Measurements from ENCODE around the gene MAFG.
A peak's percentile ranks its signal among the peaks of the same experiment; 100 is the strongest.
"Not testable (repeated sequence)": the region's sequence is repeated elsewhere in the genome, so short reads cannot be mapped to it uniquely, and the experiment has no call there.

MAFG gene

GRCh38 chr17:81957691-81958432 is 30.3 kb upstream of the MAFG start:
- DNase-seq = no peak

DNA sequence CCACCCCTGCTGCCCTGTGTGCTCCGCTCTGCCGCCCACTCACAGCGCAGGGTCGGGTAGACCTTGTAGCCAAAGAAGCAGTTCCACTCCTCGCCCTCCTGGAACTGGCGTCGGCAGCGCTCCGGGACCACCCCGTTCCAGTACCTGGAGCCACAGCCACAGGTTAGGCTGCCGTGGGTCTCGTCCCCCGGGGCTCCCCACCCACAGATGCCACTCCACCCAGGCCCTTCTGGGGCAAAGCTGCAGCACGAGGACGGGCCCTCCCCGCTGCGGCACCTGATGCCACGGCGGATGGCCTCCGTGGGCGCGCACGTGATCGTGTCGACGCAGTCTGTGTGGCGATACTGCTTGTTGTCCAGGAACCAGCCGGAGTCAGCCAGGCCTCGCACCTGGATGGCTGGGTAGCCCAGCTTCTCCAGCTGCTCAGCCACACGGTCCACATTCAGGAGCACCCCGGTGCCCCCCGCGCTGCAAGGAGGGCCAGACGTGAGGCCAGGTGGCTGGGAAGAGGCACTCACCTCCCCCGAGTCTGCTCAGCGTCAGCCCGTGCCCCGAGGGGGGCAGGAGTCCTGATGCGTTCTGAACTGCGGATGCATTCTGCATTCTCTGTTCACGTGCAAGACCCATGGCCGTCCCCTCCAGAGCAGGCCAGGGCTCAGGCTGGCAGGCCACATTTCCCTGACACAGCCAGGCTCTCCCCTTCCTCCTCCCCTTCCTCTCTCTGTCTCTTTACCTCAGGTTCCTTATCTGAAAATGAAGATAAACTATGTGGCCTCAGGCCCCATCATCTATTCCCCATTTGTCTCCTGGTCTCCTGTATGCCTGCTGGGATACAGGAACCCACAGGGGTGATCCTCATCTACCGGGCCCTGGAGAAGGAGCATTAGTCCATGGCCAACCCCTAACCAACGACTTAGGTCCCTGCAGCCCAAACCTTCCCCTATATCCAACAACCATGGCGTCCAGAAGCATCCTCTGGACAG is 29.4 kb upstream of the MAFG start:
- peak; percentile 69 for DNase-seq

GRCh38 chr17:81955756-81956544 is 28.4 kb upstream of the MAFG start:
- no peak for DNase-seq

DNA sequence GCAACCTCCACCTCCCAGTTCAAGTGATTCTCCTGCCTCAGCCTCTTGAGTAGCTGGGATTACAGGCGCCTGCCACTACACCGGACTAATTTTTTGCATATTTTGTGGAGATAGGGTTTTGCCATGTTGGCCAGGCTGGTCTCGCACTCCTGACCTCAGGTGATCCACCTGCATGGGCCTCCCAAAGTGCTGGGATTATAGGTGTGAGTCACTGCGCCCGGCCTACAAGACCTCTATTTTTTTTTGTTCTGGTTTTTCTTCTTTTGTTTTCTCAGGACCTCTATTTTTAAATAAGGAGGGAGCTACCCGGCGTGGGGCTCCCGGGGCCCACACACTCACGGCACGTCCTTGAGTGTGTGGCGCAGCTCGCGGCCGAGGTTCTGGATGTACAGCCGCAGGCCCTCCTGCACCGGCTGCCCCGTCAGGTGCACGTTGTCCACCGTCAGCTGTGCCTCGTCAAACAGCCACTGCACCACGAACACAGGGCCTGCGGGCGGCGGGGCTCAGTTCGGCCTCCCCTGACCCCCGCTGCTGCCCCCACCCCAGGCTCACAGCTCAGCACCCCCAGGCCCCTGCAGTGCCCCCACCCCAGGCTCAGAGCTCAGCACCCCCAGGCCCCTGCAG is 27.6 kb upstream of the MAFG start:
- no peak for DNase-seq

- DNase-seq = no peak
Measured at GRCh38 chr17:81954131-81955057, 26.9 kb upstream of the MAFG start.

GRCh38 chr17:81953443-81953842 is 25.9 kb upstream of the MAFG start:
- not testable (repeated sequence) for DNase-seq

- no peak for DNase-seq
Measured at GRCh38 chr17:81952792-81953228, 25.3 kb upstream of the MAFG start.

DNA sequence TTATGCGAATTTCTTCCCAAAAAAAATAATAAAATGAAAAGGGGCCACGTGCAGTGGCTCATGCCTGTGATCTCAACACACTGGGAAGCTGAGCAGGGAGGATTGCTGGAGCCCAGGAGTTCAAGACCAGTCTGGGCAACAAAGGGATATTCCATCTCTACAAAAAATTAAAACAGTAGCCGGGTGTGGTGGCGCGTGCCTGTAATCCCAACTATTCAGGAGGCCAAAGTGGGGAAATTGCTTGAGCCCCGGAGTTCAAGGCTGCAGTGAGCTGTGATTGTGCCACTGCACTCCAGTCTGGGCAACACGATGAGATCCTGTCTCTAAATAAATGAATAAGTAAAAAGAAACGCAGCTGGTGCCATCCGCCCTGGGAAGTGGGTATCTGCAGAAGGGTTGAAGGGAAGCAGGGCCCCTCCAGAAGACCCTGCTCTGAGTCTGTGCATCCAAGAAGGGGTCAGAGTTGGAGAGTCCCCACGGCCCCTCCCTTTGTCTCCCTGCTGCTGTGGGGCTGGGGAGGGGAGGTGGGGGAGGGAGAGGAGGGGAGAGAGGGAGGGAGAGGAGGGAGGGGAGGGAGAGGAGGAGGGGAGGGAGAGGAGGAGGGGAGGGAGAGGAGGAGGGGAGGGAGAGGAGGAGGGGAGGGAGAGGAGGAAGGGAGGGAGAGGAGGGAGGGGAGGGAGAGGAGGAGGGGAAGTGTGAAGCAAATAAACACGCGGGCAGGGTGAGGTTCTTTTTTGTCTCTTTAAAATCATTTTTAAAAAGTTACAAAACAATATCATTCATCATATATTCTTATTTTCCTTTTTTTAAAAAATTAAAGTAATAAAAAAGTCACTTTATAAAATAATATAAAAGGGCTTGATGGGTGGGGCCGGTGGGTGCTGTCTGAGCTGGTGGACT is 24.5 kb upstream of the MAFG start:
- DNase-seq = no peak

- DNase-seq = no peak
Measured at GRCh38 chr17:81950501-81950900, 23.0 kb upstream of the MAFG start.

- DNase-seq = no peak
Measured at GRCh38 chr17:81948635-81949378, 21.3 kb upstream of the MAFG start.

GRCh38 chr17:81947189-81947588 is 19.7 kb upstream of the MAFG start, which contains the start of gene MYADML2:
TSS of gene MYADML2 (minus strand) at chr17:81947233. CDS start at chr17:81941741, 5,492 bp downstream.
- DNase-seq = no peak

DNA sequence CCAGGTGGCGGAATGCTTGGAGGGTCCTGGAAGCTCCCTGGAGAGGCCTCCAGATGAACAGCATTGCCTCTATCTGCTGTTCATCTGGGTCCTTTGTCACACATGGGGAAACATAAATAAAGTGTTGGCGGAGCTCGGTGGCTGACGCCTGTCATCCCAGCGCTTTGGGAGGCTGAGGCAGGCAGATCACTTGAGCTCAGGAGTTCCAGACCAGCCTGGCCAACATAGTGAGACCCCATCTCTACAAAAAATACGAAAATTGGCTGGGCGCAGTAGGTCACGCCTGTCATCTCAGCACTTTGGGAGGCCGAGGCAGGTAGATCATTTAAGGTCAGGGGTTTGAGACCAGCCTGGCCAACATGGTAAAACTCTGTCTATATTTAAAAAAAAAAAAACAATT is 17.3 kb upstream of the MAFG start:
- no peak for DNase-seq

GRCh38 chr17:81942167-81942553 is 14.6 kb upstream of the MAFG start:
- DNase-seq = no peak

GRCh38 chr17:81941484-81942166 is 14.1 kb upstream of the MAFG start:
- no peak for DNase-seq

GRCh38 chr17:81940538-81941483 is 13.3 kb upstream of the MAFG start:
- DNase-seq = no peak

- no peak for DNase-seq
Measured at GRCh38 chr17:81939881-81940385, 12.4 kb upstream of the MAFG start.

DNA sequence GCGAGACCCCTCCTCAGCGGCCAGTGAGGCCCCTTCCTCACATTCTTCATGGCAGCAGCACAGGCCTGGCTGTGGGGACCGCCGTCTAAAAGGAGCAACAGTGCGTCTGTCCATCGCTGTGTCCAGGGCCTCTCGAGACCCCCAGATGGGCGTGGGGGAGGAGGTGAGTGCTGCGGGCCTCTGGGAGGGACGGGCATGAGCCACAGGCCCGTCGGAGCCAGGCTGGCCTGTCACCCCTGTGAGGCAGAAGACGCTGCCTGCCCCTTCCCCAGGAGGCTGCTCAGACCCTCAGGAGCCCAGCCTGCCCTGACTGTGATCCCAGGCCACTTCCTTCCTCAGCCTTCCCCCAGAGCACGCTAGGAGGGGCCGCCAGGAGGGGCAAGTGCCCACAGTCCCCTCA is 11.7 kb upstream of the MAFG start:
- no peak for DNase-seq

DNA sequence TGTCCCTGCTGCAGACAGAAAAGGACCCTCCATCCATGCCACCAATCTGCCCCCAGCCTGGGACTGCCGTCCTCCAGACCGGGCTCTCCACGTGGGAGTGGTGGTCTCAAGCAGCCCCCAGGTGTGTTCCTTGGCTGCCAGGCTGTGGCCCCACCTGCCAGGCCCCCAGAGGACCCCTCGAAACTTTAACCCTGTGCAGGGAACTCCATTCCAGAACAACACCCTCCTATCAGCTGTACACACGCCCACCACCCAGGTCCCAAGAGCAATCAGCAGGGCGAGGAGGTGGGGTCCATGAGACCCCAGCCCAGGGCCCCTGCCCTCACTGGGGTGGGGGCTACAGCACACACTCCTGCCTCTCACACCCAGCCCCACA is 8.2 kb upstream of the MAFG start:
- no peak for DNase-seq
